ENCODE measurements around the gene MRGPRD.

The MRGPRD gene

DNA sequence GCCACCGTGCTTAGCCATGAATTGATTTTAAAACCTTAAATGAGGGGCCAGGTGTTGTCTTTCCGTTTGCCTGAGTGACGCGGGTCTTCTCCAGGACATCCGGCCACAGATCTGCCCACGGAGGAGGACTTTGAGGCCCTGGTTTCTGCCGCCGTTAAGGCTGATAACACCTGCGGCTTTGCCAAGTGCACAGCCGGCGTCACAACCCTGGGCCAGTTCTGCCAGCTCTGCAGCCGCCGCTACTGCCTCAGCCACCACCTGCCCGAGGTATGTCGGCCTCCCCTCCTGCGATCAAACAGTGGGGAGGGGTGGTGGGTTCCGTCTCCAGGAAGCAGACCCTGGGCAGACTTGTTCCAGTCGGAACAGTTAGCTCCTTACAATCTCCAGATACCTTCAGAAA, 42.7 kb downstream of the MRGPRD start:
- no peak overlapping the region for H3K4me3 ChIP-seq (ENCODE audit: low read depth, low read length)
- DNase-seq (ENCODE audit: low read depth): no peak
- TF ChIP-seq, protein P1, sequence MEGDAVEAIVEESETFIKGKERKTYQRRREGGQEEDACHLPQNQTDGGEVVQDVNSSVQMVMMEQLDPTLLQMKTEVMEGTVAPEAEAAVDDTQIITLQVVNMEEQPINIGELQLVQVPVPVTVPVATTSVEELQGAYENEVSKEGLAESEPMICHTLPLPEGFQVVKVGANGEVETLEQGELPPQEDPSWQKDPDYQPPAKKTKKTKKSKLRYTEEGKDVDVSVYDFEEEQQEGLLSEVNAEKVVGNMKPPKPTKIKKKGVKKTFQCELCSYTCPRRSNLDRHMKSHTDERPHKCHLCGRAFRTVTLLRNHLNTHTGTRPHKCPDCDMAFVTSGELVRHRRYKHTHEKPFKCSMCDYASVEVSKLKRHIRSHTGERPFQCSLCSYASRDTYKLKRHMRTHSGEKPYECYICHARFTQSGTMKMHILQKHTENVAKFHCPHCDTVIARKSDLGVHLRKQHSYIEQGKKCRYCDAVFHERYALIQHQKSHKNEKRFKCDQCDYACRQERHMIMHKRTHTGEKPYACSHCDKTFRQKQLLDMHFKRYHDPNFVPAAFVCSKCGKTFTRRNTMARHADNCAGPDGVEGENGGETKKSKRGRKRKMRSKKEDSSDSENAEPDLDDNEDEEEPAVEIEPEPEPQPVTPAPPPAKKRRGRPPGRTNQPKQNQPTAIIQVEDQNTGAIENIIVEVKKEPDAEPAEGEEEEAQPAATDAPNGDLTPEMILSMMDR (IDR thresholded peaks at IDR 0.05; ENCODE audit: low read depth, low read length, missing control alignments): no peak

DNA sequence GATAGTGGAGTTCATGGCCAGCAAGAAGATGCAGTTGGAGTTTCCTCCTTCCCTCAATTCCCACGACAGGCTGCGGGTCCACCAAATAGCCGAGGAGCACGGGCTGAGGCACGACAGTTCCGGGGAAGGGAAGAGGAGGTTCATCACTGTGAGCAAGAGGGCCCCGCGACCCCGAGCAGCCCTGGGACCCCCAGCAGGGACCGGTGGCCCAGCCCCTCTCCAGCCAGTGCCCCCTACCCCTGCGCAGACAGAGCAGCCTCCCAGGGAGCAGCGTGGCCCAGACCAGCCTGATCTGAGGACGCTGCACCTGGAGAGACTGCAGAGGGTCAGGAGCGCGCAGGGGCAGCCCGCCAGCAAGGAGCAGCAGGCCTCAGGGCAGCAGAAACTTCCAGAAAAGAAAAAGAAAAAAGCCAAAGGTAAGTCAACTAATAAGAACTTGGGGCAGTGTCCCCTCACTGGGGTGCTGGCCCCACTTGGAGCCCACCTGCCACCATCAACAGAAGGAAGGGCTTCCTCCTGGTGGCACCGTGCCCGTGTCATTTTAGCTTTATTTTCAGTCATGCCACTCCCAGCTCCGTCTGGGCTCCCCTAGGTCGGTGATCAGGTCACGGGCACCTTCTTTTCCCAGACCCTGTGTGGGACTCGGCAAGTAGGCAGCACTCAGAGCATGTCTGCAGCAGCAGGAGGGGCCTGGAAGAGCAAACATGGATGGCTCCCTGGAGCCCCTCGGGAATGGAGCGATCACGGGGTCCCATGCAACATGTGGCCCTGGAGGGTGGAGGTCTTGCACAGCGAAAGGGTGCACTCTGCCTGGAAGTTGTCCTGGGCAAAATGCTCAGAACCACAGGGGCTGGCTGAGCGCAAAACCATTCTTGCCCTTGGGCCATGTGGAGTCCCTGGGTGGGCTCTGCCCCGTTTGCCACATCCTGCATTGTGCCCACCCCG, 43.8 kb downstream of the MRGPRD start:
- DNase-seq (ENCODE audit: low read depth): no peak
- TF ChIP-seq, protein P1 (IDR thresholded peaks at IDR 0.05; ENCODE audit: low read depth, low read length, missing control alignments): no peak
- H3K4me3 ChIP-seq (ENCODE audit: low read depth, low read length): no peak overlapping the region

DNA sequence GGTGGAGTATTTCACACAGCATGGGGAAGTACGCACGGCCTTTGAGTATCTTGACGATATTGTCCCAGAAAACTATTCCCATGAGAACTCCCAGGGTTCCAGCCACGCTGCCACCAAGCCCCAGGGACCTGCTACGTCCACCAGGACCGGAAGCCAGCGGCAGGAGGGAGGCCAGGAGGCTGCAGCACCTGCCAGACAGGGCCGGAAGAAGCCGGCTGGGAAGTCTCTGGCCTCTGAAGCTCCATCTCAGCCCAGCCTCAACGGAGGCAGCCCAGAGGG, 44.5 kb downstream of the MRGPRD start:
- no peak for DNase-seq (ENCODE audit: low read depth)
- TF ChIP-seq, protein P1 (IDR thresholded peaks at IDR 0.05; ENCODE audit: low read depth, low read length, missing control alignments): no peak

DNA sequence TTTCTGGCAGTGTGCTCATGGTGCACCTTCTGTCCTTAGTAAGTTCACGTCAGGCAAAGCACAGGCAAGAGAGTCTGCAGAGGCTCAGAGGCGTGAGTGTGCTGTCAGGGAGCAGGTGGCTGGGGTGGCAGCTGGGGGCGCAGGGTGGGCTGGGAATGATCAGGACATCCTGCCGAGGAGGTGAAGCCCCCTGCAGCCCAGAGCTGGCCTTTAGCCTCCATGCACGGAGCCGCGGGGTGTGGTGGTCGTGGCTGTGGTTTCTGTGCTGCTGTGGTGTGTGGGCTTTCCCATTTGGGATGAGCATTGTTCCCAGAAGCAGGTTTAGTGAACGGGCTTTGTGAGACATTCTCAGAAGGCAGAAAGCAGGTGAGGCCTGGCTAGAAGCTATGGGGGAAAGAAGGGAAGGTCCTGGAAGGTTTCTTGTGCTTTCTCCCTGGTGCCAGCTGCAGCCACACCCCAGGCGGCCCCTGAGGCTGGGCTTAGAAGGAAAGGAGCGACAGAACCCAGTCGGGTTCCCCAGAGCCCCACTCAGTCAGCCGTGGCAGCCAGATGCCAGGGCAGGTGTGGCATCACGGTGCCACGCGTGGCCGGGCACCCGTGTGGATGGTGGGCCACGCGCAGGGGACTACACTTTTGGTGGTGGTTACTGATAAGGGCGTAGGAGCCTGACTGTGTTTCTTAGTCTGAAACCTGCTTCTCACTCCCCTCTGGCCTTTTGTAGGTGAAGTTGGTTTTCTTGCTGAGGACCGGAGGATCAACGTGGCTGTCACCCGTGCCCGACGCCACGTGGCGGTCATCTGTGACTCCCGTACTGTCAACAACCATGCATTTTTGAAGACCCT, 45.0 kb downstream of the MRGPRD start:
- no peak for DNase-seq (ENCODE audit: low read depth)
- TF ChIP-seq, protein P1 (IDR thresholded peaks at IDR 0.05; ENCODE audit: low read depth, low read length, missing control alignments): no peak
- H3K4me3 ChIP-seq (ENCODE audit: low read depth, low read length): no peak overlapping the region

More for the DNA sequence above, 44.5 kb downstream of the MRGPRD start:
- no peak overlapping the region for H3K4me3 ChIP-seq (ENCODE audit: low read depth, low read length)

DNA sequence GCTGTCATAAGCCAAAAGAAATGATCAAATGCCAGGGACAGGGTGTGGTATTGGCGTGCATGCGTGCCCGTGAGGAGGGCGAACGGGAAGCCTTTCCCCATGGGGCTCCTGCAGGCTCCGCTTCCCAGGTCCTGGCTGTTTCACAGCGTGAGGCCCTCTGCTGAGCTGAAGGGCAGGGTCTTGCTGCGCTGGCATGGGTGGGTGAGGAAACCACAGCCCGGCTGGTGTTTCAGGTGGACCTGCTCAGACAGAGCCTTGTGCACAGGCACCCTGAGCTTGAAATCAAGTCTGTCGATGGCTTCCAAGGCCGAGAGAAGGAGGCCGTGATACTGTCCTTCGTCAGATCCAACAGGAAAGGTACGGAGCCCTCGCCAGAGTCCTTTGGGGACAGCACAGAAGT, 45.7 kb downstream of the MRGPRD start:
- DNase-seq (ENCODE audit: low read depth): no peak
- H3K4me3 ChIP-seq (ENCODE audit: low read depth, low read length): no peak overlapping the region
- TF ChIP-seq, protein P1 (IDR thresholded peaks at IDR 0.05; ENCODE audit: low read depth, low read length, missing control alignments): no peak

DNA sequence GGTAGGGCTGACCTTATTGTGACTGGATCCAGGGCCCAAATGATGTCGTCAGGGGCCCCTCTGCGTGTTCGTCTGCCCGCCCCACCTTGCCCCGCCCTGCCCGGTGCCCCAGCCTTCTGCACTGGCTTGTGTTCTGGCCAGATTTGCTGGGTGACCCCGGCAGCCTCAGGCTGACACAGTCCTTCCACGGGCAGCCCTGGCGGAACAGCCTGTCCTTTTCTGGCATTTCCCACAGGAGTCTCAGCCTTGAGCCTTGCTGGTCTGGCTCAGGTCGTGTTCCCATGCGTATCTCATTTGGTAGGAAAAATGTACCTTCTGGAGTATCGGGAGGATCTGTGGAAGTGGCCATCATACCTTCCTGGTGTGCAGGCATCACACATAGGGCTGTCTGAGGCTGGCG, 46.1 kb downstream of the MRGPRD start:
- no peak for DNase-seq (ENCODE audit: low read depth)
- no peak overlapping the region for H3K4me3 ChIP-seq (ENCODE audit: low read depth, low read length)
- TF ChIP-seq, protein P1 (IDR thresholded peaks at IDR 0.05; ENCODE audit: low read depth, low read length, missing control alignments): no peak
